ENCODE data around the gene AGPAT3. TPM values are rescaled to one million over a fixed set of nuclear protein-coding genes. Genes with fewer than 3 reads are reported as not detected.

Gene AGPAT3
- total and polyA plus RNA-seq, 10 of the 15 experiments (the other 5 are each of a cell fraction or from before 2014, with no cell fraction given) = 1.2 to 110 (median 30.8) TPM

DNA sequence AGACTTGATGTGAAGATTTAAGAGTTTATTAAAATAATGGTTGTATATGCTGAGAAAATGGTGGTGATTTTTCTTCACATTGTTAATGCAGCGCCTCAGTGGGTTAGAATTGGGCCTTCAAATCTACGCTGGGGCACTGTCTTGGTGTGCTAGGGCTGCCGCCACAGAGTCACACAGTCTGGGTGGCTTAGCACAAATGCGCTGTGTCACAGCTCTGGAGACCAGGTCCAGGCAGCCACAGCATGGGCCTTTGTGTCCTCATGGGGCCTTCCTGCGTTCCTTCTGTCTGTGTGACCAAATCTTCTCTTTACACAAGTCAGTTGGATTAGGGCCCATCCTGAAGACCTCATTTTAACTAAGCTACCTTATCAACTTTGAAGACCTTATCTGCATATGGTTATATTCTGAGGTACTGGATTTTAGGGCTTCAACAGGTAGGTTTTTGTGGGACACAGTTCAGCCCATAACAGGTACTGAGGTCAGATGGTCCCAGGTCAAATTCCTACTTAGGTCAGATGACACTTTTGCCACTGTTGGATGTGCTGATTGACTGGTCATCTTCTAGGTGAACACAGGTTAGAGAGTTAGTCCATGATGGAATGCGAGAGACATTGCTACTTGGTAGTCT is 164.6 kb downstream of the AGPAT3 start:
- H3K79me2 ChIP-seq (ENCODE audit: control insufficient read depth, insufficient read depth, low read length) = peaks cover 65% of the 10 kb centered on the region
- no peak overlapping the region for H3K4me3 ChIP-seq
- ATAC-seq = no peak
- ChIA-PET RAD21 (ENCODE audit: unreplicated experiment) (no interaction called here), CTCF (interaction anchor here (0.8 kb wide), 1 partner anchor 47 kb away, joined by 3 read pairs; no protein-coding TSS in a partner anchor), SMC1A (ENCODE audit: uncharacterized antibody, unreplicated experiment) (interaction anchor here (1.0 kb wide), 1 partner anchor 16 kb away, joined by 3 read pairs; no protein-coding TSS in a partner anchor), POLR2A (no interaction called here)
- H4K20me1 ChIP-seq (ENCODE audit: control insufficient read depth, insufficient read depth) = no peaks in the 10 kb centered on the region
- H3K9ac ChIP-seq (ENCODE audit: control insufficient read depth, insufficient read depth, low read length) = no peak overlapping the region
- no peak overlapping the region for H3K4me2 ChIP-seq (ENCODE audit: control insufficient read depth, insufficient read depth)
- intact Hi-C loops (cut with micrococcal nuclease; ENCODE audit: unreplicated experiment) = no loop called here
- in situ Hi-C loops (cut with MboI) = no loop called here
- peaks cover under 1 to 4% of the 10 kb centered on the region in 2 experiments; a peak in 3 of 4 replicates for H3K36me3 ChIP-seq (ENCODE audit: control insufficient read depth in 2 of 2, insufficient read depth in 2 of 2, low read length in 1 of 2)
- no peaks in the 10 kb centered on the region for H3K27me3 ChIP-seq (replicated peaks in 1 of 2; ENCODE audit: control insufficient read depth in 2 of 2, insufficient read depth in 2 of 2, low read length in 1 of 2)
- TF ChIP-seq, protein P1, sequence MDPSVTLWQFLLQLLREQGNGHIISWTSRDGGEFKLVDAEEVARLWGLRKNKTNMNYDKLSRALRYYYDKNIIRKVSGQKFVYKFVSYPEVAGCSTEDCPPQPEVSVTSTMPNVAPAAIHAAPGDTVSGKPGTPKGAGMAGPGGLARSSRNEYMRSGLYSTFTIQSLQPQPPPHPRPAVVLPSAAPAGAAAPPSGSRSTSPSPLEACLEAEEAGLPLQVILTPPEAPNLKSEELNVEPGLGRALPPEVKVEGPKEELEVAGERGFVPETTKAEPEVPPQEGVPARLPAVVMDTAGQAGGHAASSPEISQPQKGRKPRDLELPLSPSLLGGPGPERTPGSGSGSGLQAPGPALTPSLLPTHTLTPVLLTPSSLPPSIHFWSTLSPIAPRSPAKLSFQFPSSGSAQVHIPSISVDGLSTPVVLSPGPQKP (IDR thresholded peaks at IDR 0.05; ENCODE audit: low read depth, low read length) = no peak
- no peak for TF ChIP-seq ZSCAN29 (IDR thresholded peaks at IDR 0.05)
- TF ChIP-seq CBX3 (IDR thresholded peaks at IDR 0.05; ENCODE audit: borderline replicate concordance, low read depth) = no peak
- TF ChIP-seq TARDBP (IDR thresholded peaks at IDR 0.05; ENCODE audit: borderline replicate concordance) = no peak
- TF ChIP-seq POLR2AphosphoS2 (IDR thresholded peaks at IDR 0.05; ENCODE audit: low read depth, low read length) = no peak
- TF ChIP-seq MYB (IDR thresholded peaks at IDR 0.05; ENCODE audit: borderline replicate concordance, low read depth, low read length) = no peak
- no peak for TF ChIP-seq ZZZ3 (IDR thresholded peaks at IDR 0.05; ENCODE audit: control insufficient read depth, insufficient read length, low read depth)
- TF ChIP-seq ESRRA (IDR thresholded peaks at IDR 0.05; ENCODE audit: low read length) = no peak
- TF ChIP-seq BMI1 (IDR thresholded peaks at IDR 0.05; ENCODE audit: borderline replicate concordance) = no peak
- TF ChIP-seq, protein P2, sequence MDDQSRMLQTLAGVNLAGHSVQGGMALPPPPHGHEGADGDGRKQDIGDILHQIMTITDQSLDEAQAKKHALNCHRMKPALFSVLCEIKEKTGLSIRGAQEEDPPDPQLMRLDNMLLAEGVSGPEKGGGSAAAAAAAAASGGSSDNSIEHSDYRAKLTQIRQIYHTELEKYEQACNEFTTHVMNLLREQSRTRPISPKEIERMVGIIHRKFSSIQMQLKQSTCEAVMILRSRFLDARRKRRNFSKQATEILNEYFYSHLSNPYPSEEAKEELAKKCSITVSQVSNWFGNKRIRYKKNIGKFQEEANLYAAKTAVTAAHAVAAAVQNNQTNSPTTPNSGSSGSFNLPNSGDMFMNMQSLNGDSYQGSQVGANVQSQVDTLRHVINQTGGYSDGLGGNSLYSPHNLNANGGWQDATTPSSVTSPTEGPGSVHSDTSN (IDR thresholded peaks at IDR 0.05; ENCODE audit: insufficient replicate concordance, low read depth, low read length) = no peak
- TF ChIP-seq SIN3A (IDR thresholded peaks at IDR 0.05; ENCODE audit: low read depth, low read length) = no peak
- TF ChIP-seq CEBPB (IDR thresholded peaks at IDR 0.05; ENCODE audit: borderline replicate concordance in 1 of 2, low read depth in 2 of 2, low read length in 2 of 2) = no peak
- TF ChIP-seq ZNF622 (IDR thresholded peaks at IDR 0.05) = no peak
- H2AFZ ChIP-seq (ENCODE audit: control insufficient read depth, low read depth, low read length) = no peak overlapping the region
- FAIRE-seq = no peak
- no peak for DNase-seq (ENCODE audit: low read depth, low spot score)
- WGBS (ENCODE audit: insufficient coverage, insufficient replicate concordance, low lambda C conversion rate, missing lambda C conversion rate) = 97% methylated on average over 6 of the region's 6 CpGs
- no TSS peak for BruUV-seq (replicated peaks)
- H3K27ac ChIP-seq (ENCODE audit: control insufficient read depth, insufficient read depth) = no peak overlapping the region
- H3K9me3 ChIP-seq (replicated peaks; ENCODE audit: control insufficient read depth, insufficient read depth, low read length) = peaks cover 3% of the 10 kb centered on the region; the same call in 1 of the 3 replicates
- H3K4me1 ChIP-seq (ENCODE audit: control insufficient read depth, insufficient read depth, low read length) = peaks cover 6% of the 10 kb centered on the region; the same call in 1 of the 2 replicates
